Chondrocyte (in vitro differentiated cells): ENCODE measurements around the gene RAB11FIP4. TPM values are rescaled to one million over a fixed set of nuclear protein-coding genes. Genes with fewer than 3 reads are reported as not detected.

Experiments used
- DNase-seq: peaks from one replicate; pipeline ENCODE4 v3.0.0; 2021; ENCODE audit warnings: mixed read lengths, low spot score
- H3K27ac Mint-ChIP-seq: one replicate; pipeline ENCODE4 v1.8.0; 2021; ENCODE audit warnings: mild to moderate bottlenecking, moderate library complexity, mixed read lengths; ENCODE audit not compliant: unreplicated experiment
- H3K27me3 Mint-ChIP-seq: 2 replicates; pipeline ENCODE4 v1.8.0; 2021; ENCODE audit warnings: low read depth, mixed read lengths
- H3K36me3 Mint-ChIP-seq: 2 replicates; pipeline ENCODE4 v1.8.0; 2021; ENCODE audit warnings: low read depth, mixed read lengths
- H3K4me1 Mint-ChIP-seq: 2 replicates; pipeline ENCODE4 v1.8.0; 2021; ENCODE audit warnings: low read depth, mild to moderate bottlenecking, mixed read lengths
- H3K4me3 Mint-ChIP-seq: one replicate; pipeline ENCODE4 v1.8.0; 2021; ENCODE audit warnings: mild to moderate bottlenecking, moderate library complexity, mixed read lengths; ENCODE audit not compliant: unreplicated experiment
- H3K9me3 Mint-ChIP-seq: 2 replicates; pipeline ENCODE4 v1.8.0; 2021; ENCODE audit warnings: low read depth, mixed read lengths
- microRNA-seq: library from miRNA; unstranded; fragments of <30 nt; microRNA quantifications from one replicate; pipeline ENCODE4 v1.2.0, GENCODE V29; 2020; ENCODE audit warnings: borderline number of aligned reads
- total RNA-seq: library from RNA; stranded (reverse); gene quantifications from 3 replicates; pipeline ENCODE4 v1.2.1, GENCODE V29; 2021
- TF ChIP-seq, protein P1 (sequence below): fragments of 200-600 bp; sonication (generic); IDR thresholded peaks from 2 replicates; pipeline ENCODE4 v1.5.0; 2021; ENCODE audit warnings: antibody characterized with exemption, mild to moderate bottlenecking, moderate library complexity

RAB11FIP4 gene
- total RNA-seq, 1 donor from 2014 or later, result 0.30 TPM

DNA sequence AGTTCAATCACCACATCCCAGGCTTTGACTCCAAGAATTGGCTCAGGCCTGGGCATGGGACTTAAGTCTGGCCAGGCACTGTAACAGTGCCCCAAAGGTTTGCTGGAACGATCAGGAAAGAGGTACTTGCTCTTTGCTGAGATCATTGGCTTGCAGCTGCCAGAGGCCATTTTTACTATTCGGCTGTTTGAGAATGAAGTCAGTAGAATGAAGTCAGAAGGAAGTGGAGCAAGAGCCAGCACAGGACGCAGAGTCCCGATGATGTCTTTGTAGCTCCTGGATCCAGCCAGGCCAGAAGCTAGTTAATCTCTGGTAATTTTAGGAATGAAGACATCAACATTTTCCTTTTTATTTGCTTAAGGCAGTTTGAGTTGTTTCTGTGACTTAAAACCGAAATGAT is 195.5 kb downstream of the RAB11FIP4 start:
- Mint-ChIP-seq H3K9me3 (no peaks in the 10 kb centered on the region), H3K27ac (peak overlapping the region; percentile 29), H3K4me3 (no peak overlapping the region), H3K36me3 (peaks cover 17% of the 10 kb centered on the region), H3K4me1 (peaks cover 25% of the 10 kb centered on the region), H3K27me3 (no peaks in the 10 kb centered on the region)
- DNase-seq, result no peak
- TF ChIP-seq, protein P1, sequence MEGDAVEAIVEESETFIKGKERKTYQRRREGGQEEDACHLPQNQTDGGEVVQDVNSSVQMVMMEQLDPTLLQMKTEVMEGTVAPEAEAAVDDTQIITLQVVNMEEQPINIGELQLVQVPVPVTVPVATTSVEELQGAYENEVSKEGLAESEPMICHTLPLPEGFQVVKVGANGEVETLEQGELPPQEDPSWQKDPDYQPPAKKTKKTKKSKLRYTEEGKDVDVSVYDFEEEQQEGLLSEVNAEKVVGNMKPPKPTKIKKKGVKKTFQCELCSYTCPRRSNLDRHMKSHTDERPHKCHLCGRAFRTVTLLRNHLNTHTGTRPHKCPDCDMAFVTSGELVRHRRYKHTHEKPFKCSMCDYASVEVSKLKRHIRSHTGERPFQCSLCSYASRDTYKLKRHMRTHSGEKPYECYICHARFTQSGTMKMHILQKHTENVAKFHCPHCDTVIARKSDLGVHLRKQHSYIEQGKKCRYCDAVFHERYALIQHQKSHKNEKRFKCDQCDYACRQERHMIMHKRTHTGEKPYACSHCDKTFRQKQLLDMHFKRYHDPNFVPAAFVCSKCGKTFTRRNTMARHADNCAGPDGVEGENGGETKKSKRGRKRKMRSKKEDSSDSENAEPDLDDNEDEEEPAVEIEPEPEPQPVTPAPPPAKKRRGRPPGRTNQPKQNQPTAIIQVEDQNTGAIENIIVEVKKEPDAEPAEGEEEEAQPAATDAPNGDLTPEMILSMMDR, result no peak

DNA sequence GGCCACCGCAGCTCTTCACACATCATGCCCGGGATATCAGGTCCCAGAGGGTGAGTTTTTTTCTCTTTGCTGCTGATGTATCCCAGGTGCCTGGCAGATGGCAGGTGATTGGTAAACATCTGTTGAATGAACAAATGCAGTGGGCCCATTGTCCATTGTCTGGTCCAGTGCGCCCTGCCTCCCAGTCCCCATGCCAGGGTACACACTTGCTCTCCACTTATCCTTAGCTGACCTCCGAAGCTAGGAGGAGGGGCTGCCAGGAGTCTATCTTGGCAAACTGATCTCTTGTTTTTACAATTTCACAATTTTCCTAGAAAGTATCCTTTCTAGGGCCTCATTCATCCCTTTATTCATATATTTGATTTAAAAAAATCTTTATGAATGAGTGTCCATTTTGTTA is 196.0 kb downstream of the RAB11FIP4 start:
- peaks cover 19% of the 10 kb centered on the region for H3K36me3 Mint-ChIP-seq
- no peaks in the 10 kb centered on the region for H3K27me3 Mint-ChIP-seq
- TF ChIP-seq, protein P1, result no peak
- peaks cover 20% of the 10 kb centered on the region for H3K4me1 Mint-ChIP-seq
- no peaks in the 10 kb centered on the region for H3K9me3 Mint-ChIP-seq
- no peak overlapping the region for H3K27ac Mint-ChIP-seq
- no peak for DNase-seq
- no peak overlapping the region for H3K4me3 Mint-ChIP-seq

Small RNA genes lying within 50 kb of the gene (microRNA-seq; reads per million reads assigned to microRNA genes)
- 2,318 reads per million, percentile 86 among the genes with 10 or more reads in this experiment for gene MIR193A
- 10.5 reads per million, percentile 23 among the genes with 10 or more reads in this experiment for gene MIR365B
- 13.8 reads per million, percentile 28 among the genes with 10 or more reads in this experiment for gene MIR4725

Other genes starting within 250 kb of the RAB11FIP4 start
- gene OMG, start 94.4 kb upstream of the RAB11FIP4 start, total RNA-seq, result not detected in 3 replicates
- gene EVI2B, start 77.6 kb upstream of the RAB11FIP4 start, total RNA-seq, result 0.21 TPM in 1 of 3 replicates, not detected in the others
- 0.22 TPM in 1 of 3 replicates, not detected in the others for gene EVI2A, start 70.1 kb upstream of the RAB11FIP4 start, total RNA-seq